Upper lobe of left lung (tissue), 6 donors: ENCODE measurements around the gene AKAP8L. TPM values are rescaled to one million over a fixed set of nuclear protein-coding genes. Genes with fewer than 3 reads are reported as not detected.

Experiments
- ATAC-seq, 2 donors: fragments of 200-7000 bp; cut with Tn5 transposase; one replicate each; pipeline ENCODE4 v1.9.1; 2022; ENCODE audit warnings: mild to moderate bottlenecking in 2 of 2, moderate library complexity in 2 of 2; ENCODE audit not compliant: low FRiP score in 2 of 2
- DNase-seq, 2 donors: peaks; one replicate each; pipeline ENCODE4 v3.0.0-alpha.2; 2019 to 2020
- H3K27ac ChIP-seq, 4 donors: fragments of 200-600 bp; sonication (generic); one replicate each; pipeline ENCODE4 v1.5.1; 2016 to 2019
- H3K27me3 ChIP-seq, 4 donors: fragments of 200-600 bp; sonication (generic); one replicate each; pipeline ENCODE4 v1.5.1; 2017 to 2019
- H3K36me3 ChIP-seq, 4 donors: fragments of 200-600 bp; sonication (generic); one replicate each; pipeline ENCODE4 v1.5.1; 2016 to 2019
- H3K4me1 ChIP-seq, 4 donors: fragments of 200-600 bp; sonication (generic); one replicate each; pipeline ENCODE4 v1.5.1; 2018 to 2019
- H3K4me3 ChIP-seq, 4 donors: fragments of 200-600 bp; sonication (generic); one replicate each; pipeline ENCODE4 v1.5.1; 2017 to 2019; ENCODE audit warnings: mild to moderate bottlenecking in 2 of 4, moderate library complexity in 1 of 4
- H3K9me3 ChIP-seq, 4 donors: fragments of 200-600 bp; sonication (generic); one replicate each; pipeline ENCODE4 v1.5.1; 2018 to 2019
- EP300 ChIP-seq, 4 donors: sonication (generic); formaldehyde crosslinking; IDR thresholded peaks; one replicate each; pipeline ENCODE4 v1.5.1; 2017; ENCODE audit warnings: antibody characterized with exemption in 4 of 4, control low read depth in 2 of 4
- POLR2A ChIP-seq, 4 donors: fragments of 450-650 bp; IDR thresholded peaks; one replicate each; pipeline ENCODE4 v1.5.1; 2016 to 2017; ENCODE audit warnings: antibody characterized with exemption in 4 of 4, mild to moderate bottlenecking in 2 of 4
- POLR2AphosphoS5 ChIP-seq, 2 donors: sonication (generic); formaldehyde crosslinking; IDR thresholded peaks; one replicate each; pipeline ENCODE4 v1.5.1; 2017; ENCODE audit warnings: antibody characterized with exemption in 2 of 2
- WGBS, 2 donors: methylation state at CpG; one replicate each; pipeline ENCODE4 v1.1.5; 2017 to 2018; 5-methylcytosine and 5-hydroxymethylcytosine counted together
- total RNA-seq, 6 donors: library from RNA; depleted of rRNA in 4 of 6; stranded (reverse); fragments of >200 nt in 4 of 6; gene quantifications; one replicate each; pipeline versions ENCODE4 v1.1.0 to v1.2.1, GENCODE V29; 2016 to 2021
- TF ChIP-seq, protein P1 (sequence below), 6 experiments: fragments of 450-650 bp in 4 of 6; fragments of 200-600 bp in 2 of 6; sonication (generic) in 2 of 6; IDR thresholded peaks; one replicate each; pipeline ENCODE4 v1.5.1; 2016 to 2019; ENCODE audit warnings: antibody characterized with exemption in 6 of 6
- donor health status: DM: no; HTN: no; CAD: no; lungs with moderate emphysema.
- donor health status: DM: no; HTN: yes; CAD: no; lungs with severe emphysema.

The AKAP8L gene
- total RNA-seq, 6 donors from 2014 or later, result 79.8 to 476 (median 91.2) TPM

DNA sequence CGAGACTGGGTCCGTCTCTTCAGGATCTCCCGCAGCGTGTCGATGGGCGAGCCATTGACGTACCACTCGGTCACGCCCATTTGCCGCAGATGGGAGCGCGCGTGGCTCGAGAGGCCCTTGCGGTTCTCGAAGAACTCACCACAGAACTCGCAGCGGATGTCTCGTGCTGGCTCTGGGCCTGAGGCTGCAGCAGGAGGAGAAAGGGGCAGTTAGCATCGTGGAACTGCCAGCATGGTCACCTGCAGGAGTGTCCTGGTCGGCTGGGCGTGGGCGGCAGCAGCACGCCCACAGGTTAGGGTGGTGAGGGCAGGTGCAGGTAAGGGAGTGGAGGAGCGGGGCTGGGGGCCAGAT is 8.5 kb upstream of the AKAP8L start:
- Histone ChIP-seq H3K27ac (no peak overlapping the region), H3K4me3 (no peak overlapping the region), H3K36me3 (peaks cover 12 to 76% (median 59%) of the 10 kb centered on the region in 4 donors), H3K4me1 (peaks cover 21 to 46% (median 29%) of the 10 kb centered on the region in 4 donors), H3K9me3 (peaks cover 0 to 5% (median 0%) of the 10 kb centered on the region in 4 donors), H3K27me3 (no peaks in the 10 kb centered on the region)
- WGBS, 2 donors, result 97 to 98% methylated on average over 23 to 25 of the region's 25 CpGs
- peak in 1 of 2 donors; percentile 70 for DNase-seq
- no peak for TF ChIP-seq EP300 (IDR thresholded peaks at IDR 0.05)
- no peak for TF ChIP-seq POLR2AphosphoS5 (IDR thresholded peaks at IDR 0.05)
- TF ChIP-seq POLR2A (IDR thresholded peaks at IDR 0.05), result no peak
- TF ChIP-seq, protein P1, sequence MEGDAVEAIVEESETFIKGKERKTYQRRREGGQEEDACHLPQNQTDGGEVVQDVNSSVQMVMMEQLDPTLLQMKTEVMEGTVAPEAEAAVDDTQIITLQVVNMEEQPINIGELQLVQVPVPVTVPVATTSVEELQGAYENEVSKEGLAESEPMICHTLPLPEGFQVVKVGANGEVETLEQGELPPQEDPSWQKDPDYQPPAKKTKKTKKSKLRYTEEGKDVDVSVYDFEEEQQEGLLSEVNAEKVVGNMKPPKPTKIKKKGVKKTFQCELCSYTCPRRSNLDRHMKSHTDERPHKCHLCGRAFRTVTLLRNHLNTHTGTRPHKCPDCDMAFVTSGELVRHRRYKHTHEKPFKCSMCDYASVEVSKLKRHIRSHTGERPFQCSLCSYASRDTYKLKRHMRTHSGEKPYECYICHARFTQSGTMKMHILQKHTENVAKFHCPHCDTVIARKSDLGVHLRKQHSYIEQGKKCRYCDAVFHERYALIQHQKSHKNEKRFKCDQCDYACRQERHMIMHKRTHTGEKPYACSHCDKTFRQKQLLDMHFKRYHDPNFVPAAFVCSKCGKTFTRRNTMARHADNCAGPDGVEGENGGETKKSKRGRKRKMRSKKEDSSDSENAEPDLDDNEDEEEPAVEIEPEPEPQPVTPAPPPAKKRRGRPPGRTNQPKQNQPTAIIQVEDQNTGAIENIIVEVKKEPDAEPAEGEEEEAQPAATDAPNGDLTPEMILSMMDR (IDR thresholded peaks at IDR 0.05), result no peak
- no peak for ATAC-seq

GRCh38 chr19:15426485-15427349 is 7.9 kb upstream of the AKAP8L start:
- Histone ChIP-seq H3K27me3 (no peaks in the 10 kb centered on the region), H3K4me3 (no peak overlapping the region), H3K27ac (no peak overlapping the region), H3K36me3 (peaks cover 12 to 81% (median 60%) of the 10 kb centered on the region in 4 donors), H3K4me1 (peaks cover 23 to 49% (median 33%) of the 10 kb centered on the region in 4 donors), H3K9me3 (peaks cover 0 to 5% (median 0%) of the 10 kb centered on the region in 4 donors)
- TF ChIP-seq EP300 (IDR thresholded peaks at IDR 0.05), result no peak
- TF ChIP-seq, protein P1 (IDR thresholded peaks at IDR 0.05), result no peak
- ATAC-seq, result no peak
- WGBS, 2 donors, result 81 to 89% methylated on average over 5 to 16 of the region's 16 CpGs
- peak in 1 of 2 donors; percentile 59 for DNase-seq

DNA sequence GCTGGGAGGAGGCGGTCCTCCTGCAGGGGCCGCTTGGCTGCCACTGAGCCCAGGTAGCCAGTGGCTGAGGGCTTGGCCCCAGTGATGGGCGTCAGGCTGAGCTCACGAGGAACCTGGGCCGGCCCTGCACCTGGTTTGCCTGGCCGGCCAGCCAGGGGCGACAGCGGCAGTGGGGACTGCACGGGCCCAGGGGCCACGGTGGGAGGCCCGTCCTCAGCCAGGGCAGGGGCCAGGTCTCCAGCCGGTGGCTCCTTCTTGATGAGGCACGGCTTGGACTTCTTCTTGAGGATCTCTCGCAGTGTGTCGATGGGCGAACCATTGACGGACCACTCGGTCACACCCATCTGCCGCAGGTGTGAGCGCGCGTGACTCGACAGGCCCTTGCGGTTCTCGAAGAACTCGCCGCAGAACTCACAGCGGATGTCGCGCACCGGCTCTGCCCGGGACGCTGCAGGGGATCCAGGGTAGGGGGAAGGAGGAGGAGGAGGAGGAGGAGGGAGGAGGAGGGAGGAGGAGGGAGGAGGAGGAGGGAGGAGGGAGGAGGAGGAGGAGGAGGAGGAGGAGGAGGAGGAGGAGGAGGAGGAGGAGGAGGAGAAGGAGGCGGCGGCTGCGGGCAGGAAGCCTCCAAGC is 6.6 kb upstream of the AKAP8L start:
- ATAC-seq, result no peak
- TF ChIP-seq POLR2AphosphoS5 (IDR thresholded peaks at IDR 0.05), result no peak
- no peak for TF ChIP-seq EP300 (IDR thresholded peaks at IDR 0.05)
- TF ChIP-seq, protein P1 (IDR thresholded peaks at IDR 0.05), result no peak
- no peak for TF ChIP-seq POLR2A (IDR thresholded peaks at IDR 0.05)
- peaks cover 10 to 45% (median 22%) of the 10 kb centered on the region in 4 donors for H3K4me1 ChIP-seq
- 93 to 97% methylated on average over 7 to 30 of the region's 36 CpGs for WGBS, 2 donors
- peaks cover 12 to 84% (median 60%) of the 10 kb centered on the region in 4 donors for H3K36me3 ChIP-seq
- peak in 1 of 2 donors; percentile 76 for DNase-seq
- no peak overlapping the region for H3K4me3 ChIP-seq
- peaks cover 0 to 5% (median 0%) of the 10 kb centered on the region in 4 donors for H3K9me3 ChIP-seq
- H3K27ac ChIP-seq, result no peak overlapping the region
- no peaks in the 10 kb centered on the region for H3K27me3 ChIP-seq

DNA sequence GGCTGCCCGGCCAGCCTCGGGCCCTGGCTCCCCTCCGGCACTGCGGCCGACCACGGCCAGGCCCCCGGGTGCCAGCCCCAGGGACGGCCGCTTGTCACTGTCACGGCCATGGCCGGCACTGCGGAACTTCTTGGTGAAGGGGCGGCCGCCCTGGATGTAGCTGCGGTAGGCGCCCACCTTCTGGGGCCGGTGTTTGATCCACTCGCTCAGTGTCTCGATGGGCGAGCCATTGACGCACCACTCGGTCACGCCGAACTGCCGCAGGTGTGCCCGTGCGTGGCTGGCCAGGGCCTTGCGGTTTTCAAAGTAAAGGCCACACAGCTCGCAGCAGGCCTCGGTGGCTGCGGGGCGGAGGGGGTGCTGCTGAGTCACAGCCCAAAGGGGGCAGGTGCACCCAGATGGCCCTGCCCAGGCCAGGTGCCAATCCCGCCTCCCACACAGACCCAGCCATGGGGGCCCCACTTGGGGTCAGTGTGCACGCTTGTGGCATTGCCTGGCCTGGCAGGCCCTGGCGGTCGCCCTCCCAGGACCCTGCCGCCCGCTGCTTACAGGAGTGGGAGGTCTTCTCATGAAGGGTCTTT is 6.0 kb upstream of the AKAP8L start:
- H3K36me3 ChIP-seq, result peaks cover 12 to 81% (median 60%) of the 10 kb centered on the region in 4 donors
- TF ChIP-seq EP300 (IDR thresholded peaks at IDR 0.05), result no peak
- TF ChIP-seq POLR2AphosphoS5 (IDR thresholded peaks at IDR 0.05), result no peak
- no peak for TF ChIP-seq POLR2A (IDR thresholded peaks at IDR 0.05)
- TF ChIP-seq, protein P1 (IDR thresholded peaks at IDR 0.05), result no peak

More for the DNA sequence above, 6.0 kb upstream of the AKAP8L start:
- Histone ChIP-seq H3K4me1 (peaks cover 4 to 43% (median 19%) of the 10 kb centered on the region in 4 donors), H3K27me3 (no peaks in the 10 kb centered on the region), H3K27ac (no peak overlapping the region), H3K9me3 (peaks cover 0 to 5% (median 0%) of the 10 kb centered on the region in 4 donors), H3K4me3 (no peak overlapping the region)
- 97% methylated on average over 24 to 27 of the region's 38 CpGs for WGBS, 2 donors
- peak in 1 of 2 donors; percentile 82 for DNase-seq
- ATAC-seq, result no peak
